GM18526 (cell line): Measurements from ENCODE around the gene KCNA1.

Source experiments
- POLR2A ChIP-seq: IDR thresholded peaks from 3 replicates; pipeline ENCODE4 v1.6.1; 2011; ENCODE audit not compliant: insufficient read length; ENCODE audit errors: extremely low read depth

Gene KCNA1

DNA sequence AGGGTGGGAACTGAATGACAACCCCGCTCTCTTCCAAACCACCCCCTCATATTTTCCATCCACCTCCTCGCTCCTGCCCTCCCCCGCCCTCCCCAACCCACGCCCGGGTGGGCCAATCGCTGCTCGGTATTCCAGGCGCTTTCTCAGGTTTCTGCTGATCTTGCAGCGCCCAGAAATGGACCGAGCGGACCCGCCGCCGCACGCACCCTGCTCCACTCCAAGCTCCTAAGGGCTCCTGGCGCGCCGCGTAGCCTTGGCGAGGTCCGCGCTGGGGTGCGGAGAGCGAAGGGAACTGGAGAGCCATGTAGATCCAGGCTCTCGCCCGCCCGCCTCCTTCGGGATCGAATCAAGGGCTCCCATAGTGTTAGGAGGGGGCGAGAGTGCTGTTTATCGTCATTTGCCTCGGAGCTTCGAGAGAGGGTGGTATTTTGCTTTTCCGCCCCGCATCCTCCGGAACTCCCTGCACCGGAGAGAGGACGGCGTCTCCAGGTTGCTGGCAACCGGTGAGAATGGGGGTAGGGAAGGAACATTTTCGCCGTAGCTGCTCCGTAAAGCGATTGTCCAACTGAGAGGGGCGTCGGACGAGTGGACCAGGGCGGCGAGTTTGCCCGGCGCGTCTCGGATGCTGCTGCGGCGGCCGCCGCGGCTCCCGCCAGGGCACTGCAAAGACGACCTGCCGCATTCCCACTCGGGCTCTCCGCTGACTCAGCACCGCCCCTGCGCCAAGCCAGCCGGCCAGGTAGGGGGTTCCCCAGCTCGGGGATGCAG lies at the start of gene KCNA1:
Gene KCNA1 (plus strand): TSS at position 172 of the 768 bp plus-strand sequence. CDS start 1,474 bp downstream, outside the sequence.
- TF ChIP-seq POLR2A, result no peak

DNA sequence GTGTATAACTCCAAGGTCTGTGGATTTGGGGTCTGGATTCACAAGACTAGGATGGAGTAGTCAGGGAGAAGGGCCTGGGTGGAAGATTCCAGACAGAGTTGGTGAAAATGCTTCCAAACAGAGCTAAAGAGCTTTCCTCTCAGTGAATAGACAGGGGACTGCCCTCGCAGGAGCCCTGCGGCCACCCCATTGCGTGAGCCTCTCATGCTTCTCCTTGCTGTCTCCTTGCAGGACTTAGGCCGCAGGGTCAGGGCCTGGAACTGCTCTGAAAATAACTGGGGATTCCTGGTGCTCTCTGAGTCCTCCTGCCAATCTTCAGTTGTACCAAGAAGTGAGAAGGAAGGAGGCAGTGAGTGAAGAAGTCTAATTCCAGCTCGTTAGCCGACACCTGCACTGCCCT lies 49.0 kb upstream of the KCNA1 start:
- TF ChIP-seq POLR2A, result no peak

DNA sequence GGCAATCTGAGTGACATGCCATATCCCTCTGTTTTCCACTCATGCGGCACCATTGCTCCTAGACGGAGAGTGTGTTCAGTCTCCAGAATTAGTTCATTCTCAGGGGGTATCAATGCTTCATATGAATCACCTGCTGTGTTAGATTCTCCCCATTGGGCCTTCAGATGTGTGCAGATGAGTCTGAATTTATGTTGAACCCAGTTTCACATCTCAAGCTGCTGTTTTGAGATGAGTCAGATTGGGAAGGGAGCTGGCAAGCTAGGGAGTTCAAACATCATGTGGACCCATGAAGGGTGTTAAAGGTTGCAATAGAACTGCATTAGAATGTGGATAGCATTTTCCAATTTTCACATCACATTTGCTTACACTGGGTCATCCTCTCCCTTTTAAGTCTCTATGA lies 46.9 kb upstream of the KCNA1 start:
- no peak for TF ChIP-seq POLR2A

DNA sequence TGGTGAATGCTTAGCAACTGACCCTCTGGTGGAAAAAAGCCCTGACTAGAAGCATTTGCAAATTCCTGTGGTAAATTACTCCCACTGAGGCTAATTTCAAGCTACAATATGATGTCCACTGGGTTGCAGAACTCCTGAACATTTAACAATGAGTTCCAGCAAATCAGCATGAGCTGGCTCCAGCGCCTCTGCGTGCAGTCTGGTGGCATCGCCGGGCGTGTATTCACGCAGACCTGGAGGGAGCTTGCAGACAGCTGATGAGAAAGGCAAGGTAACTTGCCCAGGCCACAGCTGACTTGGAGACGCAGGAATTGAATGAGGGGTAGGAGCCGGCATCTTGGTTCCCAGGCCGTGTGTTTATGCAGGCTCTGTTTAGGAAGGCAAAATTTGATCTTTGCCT lies 45.1 kb upstream of the KCNA1 start:
- TF ChIP-seq POLR2A, result no peak

DNA sequence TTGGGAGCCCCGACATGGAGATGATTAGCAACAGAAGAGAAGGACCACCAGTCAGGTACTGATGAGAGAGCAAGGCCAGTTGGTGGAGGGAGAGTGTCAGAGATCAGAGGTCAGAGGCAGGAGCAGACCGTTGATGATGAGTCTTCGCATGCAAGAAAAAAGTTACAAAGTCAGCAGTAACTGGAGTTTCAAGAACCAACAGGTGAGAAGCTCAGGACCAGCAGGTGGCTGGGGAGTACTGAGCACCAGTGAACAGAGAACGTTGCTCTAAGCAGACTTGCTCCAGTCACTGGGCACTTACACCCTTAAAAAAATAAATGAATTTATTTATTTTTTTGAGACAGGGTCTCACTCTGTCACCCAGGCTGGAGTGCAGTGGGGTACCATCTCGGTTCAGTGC lies 44.5 kb upstream of the KCNA1 start:
- TF ChIP-seq POLR2A, result no peak

DNA sequence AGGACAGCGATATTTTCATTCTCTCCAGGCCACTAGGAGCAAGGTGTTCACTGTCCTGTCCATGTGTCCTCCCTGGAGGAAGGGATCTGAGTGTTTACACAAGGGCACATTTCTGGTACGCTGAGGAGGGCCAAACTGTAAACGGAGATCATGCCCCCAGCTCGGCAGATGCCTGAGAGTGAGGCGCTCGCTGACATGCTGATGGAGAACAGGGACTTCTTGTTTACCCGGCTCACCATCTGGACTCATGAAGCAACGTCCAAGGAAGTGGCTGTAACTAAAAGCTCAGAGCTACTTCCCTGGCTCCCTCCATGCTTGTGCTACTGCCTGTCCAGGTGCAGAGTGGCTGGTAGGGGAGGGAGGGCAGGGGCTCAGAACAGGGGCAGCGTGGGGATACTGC lies 43.4 kb upstream of the KCNA1 start:
- TF ChIP-seq POLR2A, result no peak

DNA sequence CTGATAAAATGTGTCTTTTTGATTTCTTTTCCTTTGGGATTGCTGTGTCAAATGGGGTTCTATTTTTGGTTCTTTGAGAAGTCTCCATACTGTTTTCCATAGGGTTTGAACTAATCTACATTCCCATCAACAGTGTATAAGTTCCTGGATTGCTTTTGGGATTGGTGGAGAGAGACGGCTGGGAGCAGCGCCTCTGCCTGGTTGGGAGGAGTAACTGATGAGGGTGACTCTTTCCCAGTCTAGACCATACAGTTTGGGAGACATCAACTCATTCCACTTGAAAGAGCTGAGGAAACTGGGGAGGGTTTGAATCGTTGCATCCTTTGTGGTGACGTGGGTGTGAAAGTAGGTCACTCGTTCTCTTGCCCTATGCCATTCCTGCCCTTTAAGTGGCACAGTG lies 42.3 kb upstream of the KCNA1 start:
- TF ChIP-seq POLR2A, result no peak

DNA sequence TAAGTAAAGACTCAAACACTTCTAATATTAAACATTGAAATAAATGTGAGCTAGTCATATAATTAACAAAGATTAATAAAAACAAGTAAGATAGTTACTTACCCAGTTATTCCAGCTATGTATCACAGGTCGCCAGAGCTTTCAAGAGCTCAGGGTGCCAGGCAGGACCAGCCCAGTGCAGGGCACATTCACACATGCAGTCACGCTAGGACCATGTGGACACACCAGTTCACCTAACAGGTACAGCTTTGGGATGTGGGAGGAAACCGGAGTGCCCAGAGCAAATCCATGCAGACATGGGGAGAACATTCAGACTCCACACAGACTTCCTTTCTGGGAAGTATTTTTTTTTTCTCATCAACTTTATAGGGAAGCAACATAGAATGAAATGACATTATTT lies 39.3 kb upstream of the KCNA1 start:
- no peak for TF ChIP-seq POLR2A

DNA sequence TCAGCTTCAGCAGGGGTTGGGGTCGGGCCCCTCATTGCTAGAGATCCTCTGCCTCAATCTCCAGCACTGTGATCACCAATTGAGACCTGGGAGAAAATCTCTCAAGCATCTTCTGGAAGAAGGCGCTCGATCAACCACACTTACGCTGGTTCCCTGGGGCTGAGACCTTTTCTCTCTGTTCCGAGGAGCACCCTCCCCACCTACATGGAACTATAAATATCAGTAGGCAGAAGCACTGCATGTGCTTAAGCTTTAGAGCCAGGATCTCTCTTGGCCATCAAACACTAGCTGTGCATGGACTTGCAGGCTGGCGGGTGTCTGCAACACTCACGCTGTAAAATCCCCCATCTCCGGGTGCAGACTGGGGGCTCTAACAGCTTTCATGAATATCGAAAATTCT lies 38.2 kb upstream of the KCNA1 start:
- TF ChIP-seq POLR2A, result no peak

DNA sequence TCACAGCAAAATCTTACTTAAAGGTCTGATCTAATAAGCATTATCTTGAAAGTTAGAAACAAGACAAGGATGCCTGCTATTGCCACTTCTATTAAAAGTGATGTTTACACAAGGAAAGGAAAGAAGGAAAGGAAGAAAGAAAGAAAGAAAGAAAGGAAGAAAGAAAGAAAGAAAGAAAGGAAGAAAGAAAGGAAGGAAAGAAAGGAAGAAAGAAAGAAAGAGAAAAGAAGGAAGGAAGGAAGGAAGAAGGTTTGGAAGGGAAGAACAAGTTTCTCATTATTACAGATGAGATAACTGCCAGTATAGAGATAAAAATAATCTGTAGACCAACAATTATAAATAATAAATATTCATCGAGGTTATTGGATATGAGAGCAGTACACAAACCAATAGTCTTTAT lies 35.8 kb upstream of the KCNA1 start:
- no peak for TF ChIP-seq POLR2A

DNA sequence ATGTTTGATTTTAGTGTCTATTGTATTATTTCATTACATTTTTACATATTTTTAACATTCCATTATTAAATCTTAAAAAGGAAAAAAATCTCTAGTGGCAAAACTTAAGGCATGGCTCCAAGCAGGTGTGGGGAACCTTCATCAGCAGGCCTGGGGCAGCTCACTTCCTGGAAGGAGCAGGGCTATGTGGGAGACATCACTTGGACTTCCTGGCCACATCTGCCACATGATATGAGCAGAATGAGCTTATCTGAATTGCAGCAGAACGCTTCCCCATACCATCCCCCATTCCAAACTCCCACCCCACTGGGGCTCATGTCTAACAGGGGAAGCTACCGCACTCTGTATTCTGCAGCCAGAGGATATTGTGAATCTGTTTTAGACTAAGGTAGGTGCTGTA lies 35.0 kb upstream of the KCNA1 start:
- TF ChIP-seq POLR2A, result no peak

DNA sequence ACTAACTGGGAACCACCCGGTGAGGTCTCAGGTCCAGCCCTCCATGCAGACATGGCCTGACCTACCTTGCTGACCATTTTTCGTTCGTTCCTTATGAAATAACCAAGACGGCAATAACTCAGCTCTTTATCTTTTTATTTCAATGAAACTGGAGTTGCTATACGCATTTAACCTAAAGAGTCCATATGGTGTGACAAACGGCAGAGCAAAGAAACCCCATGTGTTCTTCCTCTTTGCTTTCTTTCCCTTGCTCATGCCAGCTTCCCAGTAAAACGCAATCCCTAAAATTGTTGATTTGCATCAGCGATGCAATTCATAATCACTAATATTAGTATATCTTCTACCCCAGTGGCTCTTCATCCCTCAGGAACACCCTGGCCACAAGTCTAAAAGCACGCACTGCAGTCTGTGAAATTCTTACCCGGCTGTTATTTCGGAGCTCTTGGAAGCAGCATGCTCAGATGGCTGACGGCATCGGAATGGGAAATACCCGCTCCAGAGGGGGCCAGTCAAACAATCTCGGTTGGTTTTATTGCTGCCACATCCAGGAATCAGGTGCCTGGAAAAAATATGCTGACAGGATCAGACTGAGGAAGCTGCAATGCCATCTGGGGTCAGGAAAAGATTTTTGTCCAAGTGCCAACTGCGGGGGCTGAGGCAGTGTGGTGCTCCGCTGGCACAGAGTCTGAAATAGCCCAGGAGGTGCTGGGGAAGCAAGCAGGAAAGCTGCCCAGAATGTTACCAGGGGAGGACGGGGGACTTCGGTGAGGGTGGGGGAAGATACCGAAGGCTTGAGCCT lies 28.2 kb upstream of the KCNA1 start:
- TF ChIP-seq POLR2A, result no peak

DNA sequence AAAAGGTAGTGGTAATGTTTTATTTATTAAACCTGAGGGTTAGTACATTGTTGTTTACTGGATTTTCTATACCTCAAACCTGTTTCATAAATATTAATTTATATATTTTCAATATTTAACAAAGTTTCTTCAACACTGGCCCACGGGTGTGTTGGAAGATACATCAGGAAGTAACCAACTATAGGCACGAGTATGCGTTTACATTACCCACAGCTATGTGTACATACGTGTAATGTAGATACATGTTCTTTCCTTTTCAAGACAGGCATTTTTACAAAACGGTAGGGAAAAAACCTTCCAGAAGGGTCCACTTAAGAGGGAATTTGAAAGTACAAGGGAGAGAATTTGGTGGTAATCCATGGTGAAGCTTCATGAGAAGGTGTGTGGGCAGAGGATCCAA lies 17.8 kb upstream of the KCNA1 start:
- no peak for TF ChIP-seq POLR2A

DNA sequence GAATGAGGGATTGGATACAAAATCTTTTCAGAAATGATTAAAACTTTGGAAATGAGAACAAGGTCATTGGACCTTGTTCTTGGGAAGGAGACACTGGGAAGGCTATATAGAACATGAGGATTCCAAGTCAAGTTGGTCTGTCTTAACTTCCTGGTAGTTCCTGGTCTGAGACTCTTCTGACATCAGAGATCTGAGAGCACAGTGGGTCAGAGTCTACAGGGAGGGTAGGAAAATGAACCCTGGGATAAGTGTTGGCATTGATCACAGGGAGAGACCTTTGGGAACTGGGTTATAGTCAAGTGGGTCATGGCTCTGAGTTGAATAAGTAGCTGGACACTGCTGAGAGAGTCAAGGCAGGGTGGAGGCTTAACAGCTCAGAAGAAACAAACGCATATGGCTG lies 17.3 kb upstream of the KCNA1 start:
- no peak for TF ChIP-seq POLR2A

DNA sequence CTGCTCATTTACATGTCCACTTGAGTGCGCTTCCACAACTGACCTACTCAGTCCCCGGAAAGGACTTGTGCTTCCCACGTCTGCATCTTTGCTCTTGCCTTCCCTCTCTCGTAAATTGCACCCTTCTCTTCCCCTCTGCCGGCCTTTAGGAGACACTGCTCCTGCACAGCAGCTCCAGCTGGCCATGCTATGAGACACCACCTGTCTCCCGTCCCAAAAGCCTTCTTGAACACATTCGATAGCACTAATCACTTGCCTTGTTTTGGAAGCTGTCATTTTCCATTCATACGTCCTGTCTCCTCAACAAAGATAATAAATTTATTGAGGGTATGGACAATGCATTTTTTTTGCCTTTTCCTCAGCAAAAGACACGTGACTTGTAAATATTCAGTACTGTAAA lies 15.7 kb upstream of the KCNA1 start:
- TF ChIP-seq POLR2A, result no peak

DNA sequence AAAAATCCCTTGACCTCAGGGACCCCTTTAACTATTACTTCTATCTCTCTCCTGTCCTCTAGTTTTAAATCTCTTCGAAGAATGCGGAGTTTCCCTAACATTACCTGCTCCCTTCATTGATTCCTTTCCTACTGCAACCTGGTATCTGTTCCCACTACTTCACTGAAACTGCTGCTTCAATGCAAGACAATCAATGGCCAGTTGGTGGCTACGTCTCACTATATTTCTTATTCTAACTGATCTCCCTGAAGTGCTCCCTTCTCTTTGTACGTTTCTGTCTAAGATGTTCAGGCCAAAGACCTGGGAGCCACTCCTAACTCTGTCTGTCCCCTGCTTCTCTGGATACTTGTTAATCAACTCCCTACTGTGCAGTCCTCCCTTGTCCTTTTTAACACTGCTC lies 10.3 kb upstream of the KCNA1 start:
- no peak for TF ChIP-seq POLR2A
